GM18520 (cell line): ENCODE results near the gene TMOD1.
"Not testable (repeated sequence)": the region's sequence is repeated elsewhere in the genome, so short reads cannot be mapped to it uniquely, and the experiment has no call there.

Source experiments
- ATAC-seq: cut with Tn5 transposase; IDR thresholded peaks from one replicate; pipeline ENCODE4 v1.9.1; 2021; ENCODE audit not compliant: unreplicated experiment

The TMOD1 gene

DNA sequence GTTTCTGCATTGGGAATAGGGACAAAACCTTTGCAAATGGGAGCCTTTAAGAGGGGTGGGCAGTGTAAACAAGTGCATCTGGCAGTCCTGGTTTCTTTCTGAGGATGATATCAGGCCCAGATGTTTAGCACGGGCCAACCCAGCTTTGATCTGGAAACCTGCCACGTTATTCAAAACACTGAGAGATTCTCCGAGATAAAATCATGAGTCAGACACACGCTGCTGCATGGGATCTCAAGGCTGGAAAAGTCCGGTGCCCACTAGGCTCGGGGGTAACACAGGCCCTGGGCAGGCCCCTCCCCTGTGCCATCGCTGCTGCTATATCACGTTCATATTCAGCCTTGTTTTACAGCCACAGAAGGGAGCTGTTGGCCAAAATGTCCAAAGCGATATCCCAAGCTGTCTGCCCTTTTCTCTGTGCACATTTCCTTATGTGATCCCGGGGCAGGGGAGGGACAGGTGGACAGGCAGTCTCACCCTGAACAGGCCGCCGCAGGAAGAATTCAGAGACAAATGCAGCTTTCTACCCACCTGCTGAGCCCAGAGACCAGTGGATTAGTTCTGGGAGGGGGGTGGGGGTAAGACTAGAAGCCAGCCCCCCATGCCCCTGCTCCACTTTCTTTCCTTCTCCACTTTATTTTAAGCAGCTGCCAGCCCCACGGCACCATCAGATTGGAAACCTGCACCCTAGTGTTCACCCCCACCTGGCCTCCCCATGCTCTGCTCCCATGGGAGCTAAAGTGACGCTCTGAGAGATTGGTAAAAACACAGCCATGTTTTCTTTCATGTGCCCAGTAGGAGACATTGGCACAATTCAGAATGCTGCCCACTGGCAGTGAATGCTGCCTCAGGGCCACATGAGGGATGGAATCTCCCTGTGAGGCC is 63.1 kb downstream of the TMOD1 start:
- no peak for ATAC-seq

- no peak for ATAC-seq
Observed at GRCh38 chr9:97565262-97565661, 63.8 kb downstream of the TMOD1 start.

GRCh38 chr9:97567182-97567893 is 65.9 kb downstream of the TMOD1 start:
- ATAC-seq: no peak

- ATAC-seq: no peak
Observed at GRCh38 chr9:97567894-97568202, 66.4 kb downstream of the TMOD1 start.

- no peak for ATAC-seq
Observed at GRCh38 chr9:97568461-97569275, 67.2 kb downstream of the TMOD1 start.

GRCh38 chr9:97570899-97571298 is 69.4 kb downstream of the TMOD1 start:
- ATAC-seq: no peak

GRCh38 chr9:97571664-97572063 is 70.2 kb downstream of the TMOD1 start:
- ATAC-seq: no peak

DNA sequence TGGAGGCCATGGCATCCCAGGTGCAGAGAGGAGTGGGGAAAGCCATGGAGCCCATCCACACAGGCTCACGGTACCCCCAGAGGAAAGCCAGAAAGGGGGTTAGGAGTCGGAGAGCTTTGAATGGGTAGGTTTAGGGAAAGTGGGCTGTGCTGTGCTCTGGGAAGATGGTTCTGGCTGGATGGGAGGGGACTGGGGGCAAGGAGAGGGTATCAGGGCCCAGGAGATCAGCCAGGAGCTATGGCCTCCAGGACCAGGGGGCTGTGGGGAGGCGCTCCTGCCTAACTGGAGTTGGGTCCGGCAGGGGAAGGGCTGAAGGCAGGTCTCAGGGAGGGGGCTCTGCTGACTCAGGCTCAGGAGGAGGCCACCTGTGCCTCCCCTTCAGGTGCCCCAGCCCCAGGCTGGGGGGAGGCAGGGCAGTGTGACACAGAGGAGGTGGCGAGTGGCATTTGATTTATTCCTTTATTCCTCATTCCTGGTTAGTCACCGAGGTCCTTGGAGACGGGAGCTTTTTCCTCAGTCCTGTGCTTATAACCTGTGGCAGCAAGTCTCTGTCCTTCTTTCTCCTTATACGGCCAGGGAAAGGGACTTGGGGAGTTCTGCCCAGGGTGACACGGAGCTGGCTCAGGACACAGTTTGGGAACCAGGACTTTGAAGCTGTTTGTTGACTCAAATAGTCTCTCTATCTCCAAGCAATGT is 70.9 kb downstream of the TMOD1 start:
- ATAC-seq: no peak

DNA sequence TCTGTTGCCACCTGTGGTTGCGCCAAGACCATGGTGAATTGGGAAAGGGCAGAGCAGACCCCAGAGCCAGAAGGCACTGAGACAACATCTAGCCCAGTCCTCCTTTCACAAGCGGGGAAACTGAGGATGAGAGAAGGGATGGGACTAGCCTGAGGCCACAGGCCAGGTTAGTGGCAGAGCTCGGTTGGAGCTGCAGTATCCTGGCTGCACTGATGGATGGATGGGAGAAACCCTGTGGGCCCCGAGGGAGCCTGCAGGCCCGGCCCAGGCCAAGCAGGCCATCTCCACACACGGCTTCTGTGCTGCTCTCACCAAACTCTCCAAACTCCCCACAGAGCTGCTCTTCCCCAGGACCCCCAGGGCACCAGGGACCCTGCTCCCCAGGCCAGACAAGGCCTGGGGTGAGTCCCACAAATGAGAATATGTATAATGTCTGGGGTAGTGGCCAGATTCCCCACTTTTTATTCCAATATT is 71.5 kb downstream of the TMOD1 start:
- no peak for ATAC-seq

- no peak for ATAC-seq
Observed at GRCh38 chr9:97573482-97574073, 72.1 kb downstream of the TMOD1 start.

DNA sequence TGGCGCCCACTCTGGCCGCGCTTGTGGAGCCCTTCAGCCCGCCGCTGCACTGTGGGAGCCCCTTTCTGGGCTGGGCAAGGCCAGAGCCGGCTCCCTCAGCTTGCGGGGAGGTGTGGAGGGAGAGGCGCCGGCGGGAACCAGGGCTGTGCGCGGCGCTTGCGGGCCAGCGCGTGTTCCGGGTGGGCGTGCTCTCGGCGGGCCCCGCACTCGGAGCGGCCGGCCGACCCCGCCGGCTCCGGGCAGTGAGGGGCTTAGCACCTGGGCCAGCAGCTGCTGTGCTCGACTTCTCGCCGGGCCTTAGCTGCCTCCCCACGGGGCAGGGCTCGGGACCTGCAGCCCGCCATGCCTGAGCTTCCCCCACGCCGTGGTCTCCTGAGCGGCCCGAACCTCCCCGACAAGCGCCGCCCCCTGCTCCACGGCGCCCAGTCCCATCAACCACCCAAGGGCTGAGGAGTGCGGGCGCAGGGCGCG is 72.7 kb downstream of the TMOD1 start:
- not testable (repeated sequence) for ATAC-seq

DNA sequence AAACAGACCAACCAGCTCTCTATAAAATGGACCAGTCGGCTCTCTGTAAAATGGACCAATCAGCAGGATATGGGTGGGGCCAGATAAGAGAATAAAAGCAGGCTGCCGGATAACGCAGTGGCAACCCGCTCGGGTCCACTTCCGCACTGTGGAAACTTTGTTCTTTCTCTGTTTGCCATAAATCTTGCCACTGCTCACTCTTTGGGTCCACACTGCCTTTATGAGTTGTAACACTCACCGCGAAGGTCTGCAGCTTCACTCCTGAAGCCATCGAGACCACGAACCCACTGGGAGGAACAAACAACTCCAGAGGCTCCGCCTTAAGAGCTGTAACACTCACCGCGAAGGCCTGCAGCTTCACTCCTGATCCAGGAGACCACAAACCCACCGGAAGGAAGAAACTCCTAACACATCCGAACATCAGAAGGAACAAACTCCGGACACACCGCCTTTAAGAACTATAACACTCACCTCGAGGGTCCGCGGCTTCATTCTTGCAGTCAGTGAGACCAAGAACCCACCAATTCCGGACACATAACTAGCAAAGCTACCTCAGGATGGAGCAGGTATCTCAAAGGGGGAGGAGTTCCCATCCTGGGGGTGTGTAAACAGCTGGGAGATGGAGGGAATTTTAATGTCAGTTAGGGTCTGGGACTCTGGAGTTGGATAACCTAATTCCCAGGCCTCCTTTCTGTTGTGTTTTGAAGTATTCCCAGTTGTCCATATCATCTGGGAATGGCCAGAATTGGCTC is 73.6 kb downstream of the TMOD1 start:
- not testable (repeated sequence) for ATAC-seq

GRCh38 chr9:97575673-97576200 is 74.3 kb downstream of the TMOD1 start:
- no peak for ATAC-seq

- no peak for ATAC-seq
Observed at GRCh38 chr9:97577051-97577450, 75.6 kb downstream of the TMOD1 start.

DNA sequence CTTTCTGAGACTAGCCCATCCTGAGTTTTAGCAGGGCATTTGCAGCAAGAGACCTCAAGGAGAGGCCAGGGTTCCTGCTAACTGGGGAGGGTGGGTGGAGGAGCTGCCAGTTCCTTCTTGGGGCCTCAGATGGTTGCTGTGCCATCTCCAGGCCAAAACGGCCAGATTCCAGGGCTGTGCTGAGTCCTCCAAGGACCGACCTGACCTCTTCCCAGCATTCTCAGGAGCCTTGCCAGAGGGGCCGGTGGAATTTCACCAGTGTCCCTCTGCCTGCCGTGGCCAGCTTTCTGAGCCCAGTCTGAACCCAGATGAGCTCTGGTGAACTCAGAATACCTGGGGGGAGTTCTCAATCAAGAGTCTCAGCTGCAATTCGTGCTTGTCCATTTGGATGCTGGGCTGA is 77.4 kb downstream of the TMOD1 start:
- ATAC-seq: no peak

- no peak for ATAC-seq
Observed at GRCh38 chr9:97579914-97580313, 78.4 kb downstream of the TMOD1 start.

DNA sequence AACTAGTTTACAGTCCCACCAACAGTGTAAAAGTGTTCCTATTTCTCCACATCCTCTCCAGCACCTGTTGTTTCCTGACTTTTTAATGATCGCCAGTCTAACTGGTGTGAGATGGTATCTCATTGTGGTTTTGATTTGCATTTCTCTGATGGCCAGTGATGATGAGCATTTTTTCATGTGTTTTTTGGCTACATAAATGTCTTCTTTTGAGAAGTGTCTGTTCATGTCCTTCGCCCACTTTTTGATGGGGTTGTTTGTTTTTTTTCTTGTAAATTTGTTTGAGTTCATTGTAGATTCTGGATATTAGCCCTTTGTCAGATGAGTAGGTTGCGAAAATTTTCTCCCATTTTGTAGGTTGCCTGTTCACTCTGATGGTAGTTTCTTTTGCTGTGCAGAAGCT is 80.1 kb downstream of the TMOD1 start:
- not testable (repeated sequence) for ATAC-seq

- ATAC-seq: not testable (repeated sequence)
Observed at GRCh38 chr9:97584778-97585177, 83.3 kb downstream of the TMOD1 start.

GRCh38 chr9:97586909-97587308 is 85.4 kb downstream of the TMOD1 start:
- not testable (repeated sequence) for ATAC-seq
